Posterior cingulate gyrus (tissue), 11 donors: ENCODE results near the gene ATP6AP2.
A peak's percentile ranks its signal among the peaks of the same experiment; 100 is the strongest.
"Not testable (repeated sequence)": the region's sequence is repeated elsewhere in the genome, so short reads cannot be mapped to it uniquely, and the experiment has no call there.

ENCODE experiments used
- DNase-seq, 10 donors: peaks; one replicate each; pipeline versions ENCODE4 v3.0.0 to v3.0.0-alpha.2; 2020 to 2021; ENCODE audit warnings: mixed read lengths in 3 of 10
- intact Hi-C: fragments of 100-400 bp; cut with DNase I; formaldehyde crosslinking; loops from one replicate; pipeline ENCODE4 v1.15.1; 2023

Gene ATP6AP2, protein sequence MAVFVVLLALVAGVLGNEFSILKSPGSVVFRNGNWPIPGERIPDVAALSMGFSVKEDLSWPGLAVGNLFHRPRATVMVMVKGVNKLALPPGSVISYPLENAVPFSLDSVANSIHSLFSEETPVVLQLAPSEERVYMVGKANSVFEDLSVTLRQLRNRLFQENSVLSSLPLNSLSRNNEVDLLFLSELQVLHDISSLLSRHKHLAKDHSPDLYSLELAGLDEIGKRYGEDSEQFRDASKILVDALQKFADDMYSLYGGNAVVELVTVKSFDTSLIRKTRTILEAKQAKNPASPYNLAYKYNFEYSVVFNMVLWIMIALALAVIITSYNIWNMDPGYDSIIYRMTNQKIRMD

DNA sequence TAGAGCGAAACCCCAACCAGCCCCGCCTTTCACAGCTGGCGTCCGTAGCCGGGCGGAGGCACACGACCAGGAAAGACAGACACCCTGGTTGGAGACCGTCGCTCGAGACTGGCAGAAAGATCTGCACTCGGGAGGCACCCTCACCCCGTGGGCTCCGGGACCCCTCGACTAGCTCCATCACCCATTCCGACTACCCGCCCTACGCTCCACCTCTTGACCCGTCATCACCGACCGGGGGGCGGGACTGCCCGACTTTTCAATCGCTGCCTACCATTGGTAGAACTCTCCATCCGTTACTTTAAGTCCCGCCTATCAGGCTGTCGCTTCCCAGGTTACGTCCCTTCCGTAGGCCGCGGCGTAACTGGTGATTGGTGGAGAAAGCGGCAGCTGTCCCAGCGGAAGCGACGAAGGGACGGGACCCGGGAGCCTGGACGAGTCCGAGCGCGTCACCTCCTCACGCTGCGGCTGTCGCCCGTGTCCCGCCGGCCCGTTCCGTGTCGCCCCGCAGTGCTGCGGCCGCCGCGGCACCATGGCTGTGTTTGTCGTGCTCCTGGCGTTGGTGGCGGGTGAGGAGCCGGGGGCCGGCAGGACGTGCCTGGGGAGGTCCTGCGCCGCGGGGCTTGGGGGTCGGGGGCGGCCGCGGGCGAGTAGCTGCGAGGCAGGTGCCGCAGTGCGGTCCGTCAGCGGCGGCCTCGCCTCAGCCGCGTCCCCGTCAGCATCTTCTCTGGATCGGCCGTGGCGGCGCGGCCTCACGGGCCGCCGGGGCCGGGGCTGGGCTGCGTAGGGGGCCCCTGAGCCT is at the start of gene ATP6AP2:
ATP6AP2 (plus strand) TSS at position 434 of the 799 bp plus-strand sequence; CDS start at position 530, 96 bp downstream.
- intact Hi-C loops: no loop called here
- peak; percentile 86 to 98 (median 92) for DNase-seq

DNA sequence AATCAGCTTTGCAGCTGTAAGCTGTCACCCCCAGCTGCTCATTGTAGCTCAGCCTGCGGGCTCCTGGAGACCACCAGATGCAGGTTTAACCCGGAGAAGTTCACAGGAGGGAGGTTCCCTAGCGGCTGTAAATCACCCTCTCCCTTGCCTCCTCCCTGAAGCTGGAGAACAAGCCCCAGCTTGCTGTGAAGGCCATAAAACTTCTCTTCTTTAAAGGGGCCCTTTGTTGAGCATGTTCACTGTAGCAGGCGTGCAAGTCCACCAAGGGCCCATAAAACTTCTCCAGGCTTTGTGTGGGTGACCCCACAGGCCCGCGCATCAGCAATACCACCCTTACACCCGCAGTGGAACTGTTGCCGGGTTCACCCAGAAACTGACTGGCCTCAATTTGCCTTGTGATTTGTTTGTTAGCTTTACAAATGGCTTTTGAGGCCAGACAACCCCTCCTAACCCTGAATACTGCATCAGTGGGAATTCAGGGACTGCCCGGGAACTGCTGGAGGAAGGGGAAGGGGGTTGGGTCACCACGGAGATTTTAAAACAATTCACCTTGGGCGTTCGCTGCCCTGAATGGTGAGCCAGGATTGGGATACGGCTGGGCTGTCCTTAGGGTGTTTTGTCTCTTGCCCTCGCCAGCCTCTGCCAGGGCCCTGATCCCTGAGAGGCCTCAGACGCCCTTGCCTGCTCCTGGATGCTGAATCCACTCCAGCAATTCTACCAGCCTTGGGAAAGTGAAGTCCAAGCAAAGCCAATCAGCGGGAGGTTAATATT is 49.5 kb upstream of the ATP6AP2 start:
- no peak for DNase-seq
- intact Hi-C loops: no loop called here

DNA sequence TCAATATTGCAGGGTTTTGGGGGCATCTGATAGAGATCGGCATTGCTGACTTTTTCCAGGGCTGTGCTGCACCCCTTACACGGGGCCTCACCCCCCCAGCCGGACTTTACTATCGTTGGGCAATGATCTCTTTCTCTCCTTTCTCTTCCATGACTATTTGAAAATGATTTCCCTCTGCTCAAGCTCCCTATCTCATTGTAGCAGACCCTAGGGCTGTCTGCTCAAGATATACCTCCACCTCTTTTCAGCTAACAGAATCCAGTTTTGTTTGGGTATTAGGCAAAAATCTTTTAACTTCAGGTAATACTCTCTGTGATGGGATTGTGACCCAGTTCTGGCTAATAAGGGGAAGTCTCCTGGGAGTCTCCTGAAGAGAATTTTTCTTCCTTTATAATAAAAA is 43.5 kb upstream of the ATP6AP2 start:
- intact Hi-C loops: no loop called here
- DNase-seq: no peak

DNA sequence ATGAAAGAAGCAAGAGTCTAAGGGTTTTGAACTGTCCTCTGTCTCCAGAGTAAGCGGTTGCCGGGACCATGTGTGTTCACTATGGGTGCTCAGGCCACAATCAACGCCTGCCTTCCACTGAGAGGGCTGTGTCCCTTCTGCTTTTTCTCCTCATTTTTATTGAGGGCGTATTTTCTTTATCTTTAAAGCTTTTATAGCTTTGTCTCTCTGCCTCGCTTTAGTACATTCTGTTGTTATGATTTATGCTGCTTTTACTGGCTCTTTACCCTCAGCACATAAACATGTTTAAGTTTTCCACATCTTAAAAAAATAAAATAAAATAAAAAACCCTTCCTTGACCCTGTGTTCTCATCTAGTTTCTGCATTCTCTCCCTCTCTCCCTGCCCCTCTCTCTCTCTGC is 42.4 kb upstream of the ATP6AP2 start:
- intact Hi-C loops: no loop called here
- DNase-seq: no peak

DNA sequence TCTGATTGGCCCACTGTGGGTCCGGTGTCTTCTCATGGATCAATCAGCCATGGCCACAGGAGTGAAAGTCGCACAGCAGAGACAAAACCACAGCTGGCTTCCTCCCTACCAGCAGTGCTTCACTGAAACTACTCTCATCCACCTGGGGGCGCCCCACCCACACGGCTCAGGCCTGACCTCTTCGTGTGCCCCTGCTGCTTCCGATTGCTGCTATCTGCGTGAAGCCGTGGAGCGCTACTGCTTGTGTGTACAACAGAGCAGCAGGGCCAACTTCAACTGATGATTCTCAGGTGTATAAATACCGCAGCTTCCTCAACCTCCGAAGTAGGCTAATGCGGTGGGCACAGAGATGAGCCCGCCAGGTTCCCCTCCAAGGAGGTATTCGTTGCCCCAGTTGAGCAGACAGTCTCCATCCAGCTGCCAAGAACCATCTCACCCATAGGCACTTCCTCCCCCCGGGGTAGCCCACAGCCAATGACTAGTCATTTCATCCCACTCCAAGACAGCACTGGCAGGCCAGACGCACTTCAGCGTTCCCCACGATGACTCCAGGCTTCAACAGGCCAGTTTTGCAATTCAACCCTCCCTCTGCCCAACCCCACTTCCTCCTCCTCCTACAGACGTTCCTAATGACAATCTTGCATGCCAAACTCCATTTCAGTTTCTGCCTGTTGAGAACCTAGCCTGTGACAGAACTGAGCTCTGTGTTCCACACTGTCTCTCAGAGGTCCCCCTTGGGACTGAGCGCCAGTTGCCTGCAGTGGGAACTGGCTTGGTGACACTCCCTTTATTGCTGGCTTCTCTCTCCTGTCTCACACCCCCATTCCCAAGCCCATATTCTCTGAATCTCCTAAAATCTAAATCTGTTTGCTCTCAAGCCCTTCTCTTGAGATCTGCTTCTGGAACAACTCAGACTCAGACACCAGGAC is 41.3 kb upstream of the ATP6AP2 start:
- intact Hi-C loops: loop anchor here (10.0 kb wide), 3 partner anchors 105 to 715 kb away; partner anchors contain the start of gene CXorf38
- no peak for DNase-seq

DNA sequence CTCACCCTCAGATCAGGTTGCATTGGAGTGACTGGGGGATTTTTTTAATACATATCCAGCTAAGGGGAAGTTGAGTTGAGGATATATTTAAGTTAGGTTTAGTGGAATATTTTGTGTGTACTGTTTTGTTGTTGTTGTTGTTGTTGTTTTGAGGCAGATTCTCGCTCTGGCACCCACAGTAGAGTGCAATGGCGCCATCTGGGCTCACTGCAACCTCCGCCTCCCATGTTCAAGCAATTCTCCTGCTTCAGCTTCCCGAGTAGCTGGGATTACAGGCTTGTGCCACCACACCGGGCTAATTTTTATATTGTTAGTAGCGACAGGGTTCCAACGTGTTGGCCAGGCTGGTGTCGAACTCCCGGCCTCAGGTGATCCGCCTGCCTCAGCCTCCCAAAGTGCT is 38.6 kb upstream of the ATP6AP2 start:
- no peak for DNase-seq
- intact Hi-C loops: loop anchor here (10.0 kb wide), 3 partner anchors 103 to 713 kb away; partner anchors contain the start of gene CXorf38

DNA sequence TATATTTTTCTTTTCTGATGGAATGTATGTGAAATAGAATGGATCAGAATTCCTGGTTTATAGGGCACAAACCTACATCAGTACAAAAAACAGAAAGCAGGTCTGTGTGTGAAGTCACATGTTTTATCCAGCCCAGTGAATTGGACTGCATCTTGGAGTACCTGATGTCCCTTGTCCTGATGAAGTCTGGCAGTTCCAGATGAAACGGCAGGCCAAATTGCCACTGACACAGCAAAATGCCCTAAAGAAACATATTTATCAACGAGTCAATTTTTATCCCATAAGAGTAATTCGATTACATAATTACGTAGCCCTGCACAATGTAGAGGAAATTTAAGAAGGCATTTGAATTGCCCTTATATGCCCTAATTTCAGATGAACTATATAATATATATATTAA is 37.8 kb upstream of the ATP6AP2 start:
- intact Hi-C loops: loop anchor here (10.0 kb wide), 3 partner anchors 102 to 712 kb away; partner anchors contain the start of gene CXorf38
- no peak for DNase-seq

DNA sequence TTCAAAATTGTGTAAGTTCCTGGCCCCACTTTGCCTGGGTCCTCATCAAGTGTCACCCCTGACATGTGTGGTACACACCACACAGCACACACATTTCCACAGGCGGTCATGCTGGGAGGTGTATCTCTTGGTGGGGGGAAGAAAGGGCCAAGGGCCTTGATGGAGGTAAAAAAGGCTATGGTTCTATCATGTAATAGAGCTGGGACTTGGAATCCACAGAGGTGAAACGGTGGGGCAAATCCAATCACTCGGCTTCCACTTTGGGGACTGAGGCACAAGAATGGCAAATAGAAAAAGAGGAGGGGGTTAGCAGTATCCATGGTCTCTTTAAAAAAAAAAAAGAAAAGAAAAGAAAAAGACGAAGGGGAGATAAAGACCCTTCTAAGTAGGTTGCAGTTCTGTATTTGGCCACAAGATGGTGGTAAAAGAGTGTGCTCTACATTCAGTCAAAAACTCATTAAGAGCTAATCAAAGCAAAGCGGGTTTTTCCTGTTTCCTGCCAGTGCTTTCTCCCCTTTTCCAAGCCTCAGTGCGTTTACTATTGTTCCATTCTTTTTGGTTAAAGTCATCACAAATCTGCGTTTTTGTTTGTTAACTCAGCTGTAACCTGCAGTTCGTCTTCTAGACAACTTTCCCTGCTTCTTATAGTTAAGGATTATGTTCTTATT is 37.0 kb upstream of the ATP6AP2 start:
- no peak for DNase-seq
- intact Hi-C loops: loop anchor here (10.0 kb wide), 3 partner anchors 101 to 711 kb away; partner anchors contain the start of gene CXorf38

DNA sequence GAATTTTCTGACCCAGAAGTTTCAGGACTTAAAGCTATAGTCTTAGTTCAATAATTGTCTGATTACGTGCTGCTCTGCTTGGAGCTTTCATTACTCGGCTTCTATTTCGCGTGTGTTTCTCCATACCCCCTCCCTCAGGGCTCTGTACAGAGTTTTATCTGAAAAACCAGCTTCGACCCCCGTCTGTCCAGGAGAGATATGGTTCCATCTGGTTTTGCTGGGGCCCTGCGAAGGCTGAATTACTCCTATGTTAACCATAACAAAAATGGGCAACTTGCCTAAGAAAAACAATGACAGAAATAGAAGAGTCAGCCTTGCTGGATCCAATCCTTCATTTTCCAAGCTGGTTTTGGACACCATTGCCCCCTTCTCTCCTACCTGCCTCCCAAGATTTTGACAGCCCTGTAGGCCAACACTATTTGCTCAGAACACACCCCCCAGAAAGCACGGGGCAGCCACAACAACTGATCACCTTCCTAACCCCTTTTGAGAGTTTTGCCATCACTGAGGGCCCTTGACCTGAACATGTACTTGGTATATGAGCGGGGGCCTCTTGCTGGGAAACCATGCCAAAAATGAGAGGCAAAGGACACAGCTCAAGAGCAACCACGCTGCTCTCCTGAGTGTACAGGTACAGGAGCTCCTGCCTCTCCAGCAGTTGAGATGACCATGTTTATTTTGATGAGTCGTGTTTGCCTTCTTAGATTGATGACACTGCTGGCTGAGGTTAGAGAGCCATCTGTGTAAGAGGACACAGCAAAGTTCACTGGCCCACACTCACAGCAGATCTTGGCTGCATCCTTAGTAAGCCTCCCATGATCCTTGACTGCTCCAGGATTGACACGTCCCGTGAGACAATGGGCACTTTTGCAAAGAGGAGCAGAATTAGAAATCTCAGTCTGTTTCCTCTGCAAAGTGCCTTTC is 36.2 kb upstream of the ATP6AP2 start:
- no peak for DNase-seq
- intact Hi-C loops: loop anchor here (10.0 kb wide), 3 partner anchors 100 to 710 kb away; partner anchors contain the start of gene CXorf38

DNA sequence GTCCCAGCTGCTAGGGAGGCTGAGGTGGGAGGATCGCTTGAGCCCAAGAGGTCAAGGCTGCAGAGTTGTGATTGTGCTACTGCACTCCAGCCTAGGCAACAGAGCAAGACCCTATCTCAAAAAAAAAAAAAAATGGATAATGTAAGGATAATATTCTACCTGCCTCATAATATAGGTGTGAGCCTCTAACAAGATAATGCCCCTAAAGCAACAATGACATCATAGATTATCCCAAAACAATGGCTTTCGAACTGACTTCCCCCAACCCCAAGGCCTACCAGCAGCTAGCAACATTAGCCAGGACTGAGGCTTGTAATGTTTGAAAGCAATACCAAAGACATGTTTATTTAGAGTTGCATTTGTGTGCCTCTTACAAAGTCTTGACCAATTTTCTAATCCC is 33.9 kb upstream of the ATP6AP2 start:
- intact Hi-C loops: loop anchor here (10.0 kb wide), 3 partner anchors 98 to 708 kb away; partner anchors contain the start of gene CXorf38
- DNase-seq: no peak

DNA sequence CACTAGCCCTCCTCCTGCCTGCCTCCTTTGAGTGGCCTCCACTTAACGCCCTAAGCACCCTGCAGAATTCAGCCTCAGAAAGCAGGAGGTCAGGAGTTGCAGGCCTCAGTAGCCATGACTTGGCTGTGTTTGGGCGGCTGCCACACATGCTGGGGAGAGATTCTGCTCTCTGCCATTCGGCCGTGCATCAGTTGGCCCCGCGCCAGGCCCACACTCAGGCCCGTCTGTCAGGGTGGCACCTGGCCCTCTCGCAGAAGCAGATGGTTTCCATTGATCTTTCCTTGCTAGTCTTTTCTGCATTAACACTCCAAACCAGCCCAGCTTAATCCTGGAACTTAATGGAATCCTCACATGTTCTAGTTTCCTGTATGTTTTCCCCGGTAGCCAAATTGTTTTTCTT is 30.7 kb upstream of the ATP6AP2 start:
- DNase-seq: peak in 2 of 10 donors; percentile 71 to 84
- intact Hi-C loops: no loop called here

DNA sequence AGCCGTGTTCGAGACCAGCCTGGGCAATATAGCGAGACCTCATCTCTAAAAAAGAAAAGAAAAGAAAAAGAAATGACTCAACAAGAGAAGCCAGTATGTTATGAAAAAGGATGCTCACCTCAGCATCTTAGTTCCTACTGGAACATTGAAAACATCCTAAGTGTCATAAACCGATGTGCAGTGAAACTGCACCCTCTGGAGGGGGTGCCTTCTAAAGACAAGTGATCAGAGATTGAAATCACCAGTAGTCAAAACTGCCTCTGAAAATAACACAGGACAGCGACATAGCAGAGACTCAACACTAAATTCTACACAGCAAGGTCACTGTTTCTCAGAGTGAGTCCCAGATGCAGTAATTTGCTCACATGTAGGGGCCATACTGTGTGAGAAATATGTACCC is 28.0 kb upstream of the ATP6AP2 start:
- intact Hi-C loops: no loop called here

DNA sequence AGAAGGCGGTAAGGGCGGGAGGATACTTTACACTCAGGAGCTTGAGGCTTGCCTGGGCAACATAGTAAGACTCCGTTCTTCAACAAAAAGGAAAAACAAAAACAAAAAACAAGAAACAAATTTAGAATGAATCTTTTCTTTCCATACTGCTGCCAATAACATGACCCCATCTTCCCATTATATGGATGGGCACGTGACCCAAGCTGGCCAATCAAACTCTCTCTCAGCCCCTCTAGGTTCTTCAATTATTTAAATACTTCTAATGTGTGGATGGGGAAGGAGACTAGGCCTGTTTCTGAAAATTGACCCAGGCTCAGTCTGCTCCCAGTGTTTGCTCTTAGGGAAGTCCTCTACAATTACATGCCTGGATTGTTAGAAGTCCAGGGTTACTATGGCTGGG is 22.2 kb upstream of the ATP6AP2 start:
- intact Hi-C loops: no loop called here
- DNase-seq: no peak

More for the DNA sequence above, 28.0 kb upstream of the ATP6AP2 start:
- DNase-seq: peak in 1 of 10 donors; percentile 15

DNA sequence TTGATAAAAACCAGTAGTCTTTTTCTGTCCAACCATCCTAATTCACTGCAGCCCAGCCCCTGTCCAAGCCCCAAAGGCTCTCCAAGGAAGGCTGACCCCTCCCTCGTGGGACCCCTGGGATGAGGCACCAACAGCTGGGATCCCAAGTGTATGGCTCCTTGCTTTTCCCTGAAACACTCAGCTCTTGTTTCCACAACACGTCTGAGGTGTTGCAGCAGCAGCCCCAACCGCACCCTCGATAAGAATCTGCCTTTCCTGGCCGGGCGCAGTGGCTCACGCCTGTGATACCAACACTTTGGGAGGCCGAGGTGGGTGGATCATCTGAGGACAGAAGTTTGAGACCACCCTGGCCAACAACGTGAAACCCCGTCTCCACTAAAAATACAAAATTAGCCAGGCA is 17.0 kb upstream of the ATP6AP2 start:
- DNase-seq: no peak
- intact Hi-C loops: no loop called here

DNA sequence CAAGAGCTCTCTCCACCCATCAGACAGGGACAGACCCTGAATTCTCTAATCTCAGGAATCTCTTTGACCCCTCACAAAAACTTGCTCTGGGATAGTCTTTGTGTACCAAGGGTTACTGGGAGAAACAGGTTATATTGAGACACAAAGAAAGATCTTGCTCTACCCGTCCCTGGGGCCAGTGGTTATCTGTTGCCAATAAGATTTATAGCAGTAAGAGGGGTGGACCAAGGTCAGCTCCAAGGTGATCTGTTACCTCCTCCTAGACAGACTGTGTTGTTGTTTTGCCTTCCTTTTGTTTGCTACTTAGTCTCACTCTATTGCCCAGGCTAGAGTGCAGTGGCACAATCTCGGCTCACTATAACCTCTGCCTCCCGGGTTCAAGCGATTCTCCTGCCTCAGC is 16.3 kb upstream of the ATP6AP2 start:
- intact Hi-C loops: no loop called here
- no peak for DNase-seq

DNA sequence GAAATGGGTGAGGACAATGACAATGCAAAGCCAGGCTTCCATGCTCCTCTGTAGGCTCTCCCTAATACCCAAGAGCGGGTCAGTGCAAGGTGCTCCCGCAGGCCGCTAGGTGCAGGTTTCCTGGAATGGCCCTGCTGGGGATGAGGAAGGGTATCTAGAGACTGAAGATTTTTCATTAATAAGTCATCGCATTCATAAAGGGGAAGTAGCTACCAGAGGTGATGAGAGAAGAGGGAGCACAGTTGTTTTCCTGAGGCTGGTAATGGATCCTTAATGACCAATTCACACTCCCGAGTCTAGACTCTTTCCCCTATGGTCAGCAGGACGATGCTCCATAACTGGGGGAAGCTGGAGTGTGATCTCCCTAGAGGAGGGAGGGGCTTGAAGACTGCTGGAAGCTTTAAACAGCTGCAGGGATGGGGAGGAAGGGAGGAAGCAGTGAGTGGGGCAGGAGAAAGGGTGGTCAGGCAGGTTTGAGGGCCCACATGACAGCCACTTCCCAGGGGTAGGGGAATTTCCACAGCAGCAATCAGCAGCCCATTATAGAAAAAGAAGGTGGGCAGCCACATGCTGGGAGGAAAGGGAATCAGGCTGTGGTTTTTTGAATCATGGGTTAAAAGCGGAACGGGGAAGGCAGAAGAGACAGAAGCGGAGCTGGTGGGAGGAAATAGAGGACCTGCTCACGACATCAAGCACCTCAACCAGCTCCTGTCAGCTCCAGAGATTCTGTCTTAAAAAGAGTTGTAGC is 10.2 kb upstream of the ATP6AP2 start:
- no peak for DNase-seq
- intact Hi-C loops: no loop called here

DNA sequence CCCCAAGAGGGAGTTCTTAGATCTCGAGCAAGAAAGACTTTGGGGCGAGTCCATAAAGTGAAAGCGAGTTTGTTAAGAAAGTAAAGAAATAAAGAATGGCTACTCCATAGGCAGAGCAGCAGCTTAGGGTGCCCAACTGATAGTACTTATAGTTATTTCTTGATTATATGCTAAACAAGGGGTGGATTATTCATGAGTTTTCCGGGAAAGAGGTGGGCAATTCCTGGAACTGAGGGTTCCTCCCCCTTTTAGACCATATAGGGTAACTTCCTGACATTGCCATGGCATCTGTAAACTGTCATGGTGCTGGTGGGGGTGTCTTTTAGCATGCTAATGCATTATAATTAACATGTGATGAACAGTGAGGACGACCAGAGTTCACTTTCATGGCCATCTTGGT is 9.6 kb upstream of the ATP6AP2 start:
- intact Hi-C loops, DNase-seq: not testable (repeated sequence)
